Stimulated activated CD4-positive, alpha-beta T cell treated with anti-CD3 and anti-CD28 coated beads, Interleukin-4, amount 100 ng/mL, for 1 hour (primary cell): ENCODE results near the gene FBXL5.

Experiments
- DNase-seq: peaks from one replicate; pipeline ENCODE4 v3.0.0-alpha.2; 2020

Gene FBXL5

DNA sequence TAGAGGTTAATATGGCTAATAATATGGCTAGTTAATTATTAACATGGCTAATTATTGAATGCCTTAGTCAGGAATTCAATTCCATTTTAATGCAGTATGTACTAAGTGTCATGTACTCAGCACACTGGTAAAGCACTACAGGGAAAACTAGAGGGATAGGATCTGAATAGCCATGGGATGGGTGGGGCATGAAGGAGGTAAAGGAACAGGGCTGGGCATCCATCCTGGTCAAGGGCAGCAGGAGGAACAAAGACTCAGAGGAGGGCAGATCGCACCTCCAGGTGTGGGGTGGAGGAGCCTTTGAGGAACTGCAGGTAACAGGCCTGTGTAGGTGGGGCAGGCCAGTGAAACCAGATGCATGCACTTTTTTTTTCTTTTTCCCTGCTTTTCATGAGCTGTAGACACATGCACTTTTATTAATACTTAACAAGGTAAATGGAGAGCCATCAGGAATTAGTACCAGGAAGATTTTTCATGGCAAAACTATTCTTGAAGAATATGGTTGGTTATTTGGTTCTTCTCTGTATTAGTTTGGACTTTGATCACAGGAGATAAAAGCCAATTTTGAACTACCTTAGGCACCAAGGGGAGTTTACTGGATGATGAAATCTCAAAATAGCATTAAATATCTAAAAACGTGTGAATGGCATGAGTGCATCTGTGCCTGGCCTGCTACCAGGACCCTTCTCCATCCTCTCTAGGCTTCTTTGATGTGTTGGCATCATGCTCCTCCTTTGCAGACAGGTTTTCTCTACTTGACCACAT, 97.2 kb downstream of the FBXL5 start:
- no peak for DNase-seq

DNA sequence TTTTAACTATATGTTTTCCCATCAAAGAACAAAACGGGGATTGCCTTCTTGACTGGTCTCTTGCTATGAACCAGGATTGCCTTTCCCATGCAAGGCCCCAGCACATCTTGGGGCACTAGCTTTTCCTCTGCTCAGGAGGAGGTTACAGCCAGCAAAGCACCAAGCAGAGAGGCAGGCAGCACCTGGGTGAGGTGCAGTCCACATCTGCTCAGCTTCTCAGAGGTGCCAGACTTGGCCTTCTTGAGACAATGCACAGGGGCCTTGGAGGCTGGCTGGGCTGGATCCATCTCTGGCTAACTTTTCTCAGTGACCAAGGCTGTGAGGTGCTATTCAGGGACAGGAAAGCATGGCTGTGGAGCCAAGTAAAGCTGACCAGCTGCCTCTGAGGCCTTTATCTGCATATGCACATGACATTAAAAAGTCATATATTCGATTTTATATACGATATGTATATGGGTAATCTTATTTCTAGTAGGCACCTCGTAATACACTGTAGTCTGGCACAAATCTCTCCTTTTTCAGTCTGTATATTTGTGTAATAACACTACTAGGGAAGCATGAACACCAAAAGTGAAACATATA, 98.6 kb downstream of the FBXL5 start:
- no peak for DNase-seq
